Hematopoietic multipotent progenitor cell treated with erythropoietin and hydrocortisone succinate and interleukin-3 and kit ligand, for 17 days (in vitro differentiated cells): ENCODE measurements around the gene FOCAD.
A peak's percentile ranks its signal among the peaks of the same experiment; 100 is the strongest.
"Not testable (repeated sequence)": the region's sequence is repeated elsewhere in the genome, so short reads cannot be mapped to it uniquely, and the experiment has no call there.

Experiments
- DNase-seq: peaks from one replicate; pipeline ENCODE4 v3.0.0-alpha.2; 2015; ENCODE audit warnings: low spot score

FOCAD gene

GRCh38 chr9:20684035-20684874 lies at the start of gene FOCAD:
FOCAD (plus strand) TSS chr9:20684259; CDS start chr9:20715354, 31,095 bp downstream.
- DNase-seq = peak; percentile 94

- DNase-seq = no peak
Measured at GRCh38 chr9:20634895-20635294, 49.2 kb upstream of the FOCAD start.

- no peak for DNase-seq
Measured at GRCh38 chr9:20636888-20637440, 47.1 kb upstream of the FOCAD start.

- peak; percentile 18 for DNase-seq
Measured at GRCh38 chr9:20640331-20641187, 43.5 kb upstream of the FOCAD start.

- DNase-seq = no peak
Measured at GRCh38 chr9:20642045-20642444, 42.0 kb upstream of the FOCAD start.

- no peak for DNase-seq
Measured at GRCh38 chr9:20643660-20644059, 40.4 kb upstream of the FOCAD start.

GRCh38 chr9:20646656-20647055 lies 37.4 kb upstream of the FOCAD start:
- DNase-seq = no peak

GRCh38 chr9:20649381-20649780 lies 34.7 kb upstream of the FOCAD start:
- DNase-seq = no peak

GRCh38 chr9:20650313-20650712 lies 33.7 kb upstream of the FOCAD start:
- DNase-seq = no peak

GRCh38 chr9:20650750-20651299 lies 33.2 kb upstream of the FOCAD start:
- DNase-seq = no peak

- no peak for DNase-seq
Measured at GRCh38 chr9:20651939-20652338, 32.1 kb upstream of the FOCAD start.

- DNase-seq = not testable (repeated sequence)
Measured at GRCh38 chr9:20658246-20658667, 25.8 kb upstream of the FOCAD start.

- no peak for DNase-seq
Measured at GRCh38 chr9:20658677-20659473, 25.2 kb upstream of the FOCAD start.

GRCh38 chr9:20659474-20659967 lies 24.5 kb upstream of the FOCAD start:
- no peak for DNase-seq

GRCh38 chr9:20662156-20662555 lies 21.9 kb upstream of the FOCAD start:
- no peak for DNase-seq

GRCh38 chr9:20663133-20663532 lies 20.9 kb upstream of the FOCAD start:
- no peak for DNase-seq

- no peak for DNase-seq
Measured at GRCh38 chr9:20664501-20664900, 19.6 kb upstream of the FOCAD start.

- DNase-seq = no peak
Measured at GRCh38 chr9:20670395-20670794, 13.7 kb upstream of the FOCAD start.

GRCh38 chr9:20671635-20672034 lies 12.4 kb upstream of the FOCAD start:
- DNase-seq = no peak

GRCh38 chr9:20673537-20673936 lies 10.5 kb upstream of the FOCAD start:
- DNase-seq = not testable (repeated sequence)

- DNase-seq = no peak
Measured at GRCh38 chr9:20681467-20681866, 2.6 kb upstream of the FOCAD start.
